GM21526 (cell line): ENCODE data around the gene SBK1.
"Not testable (repeated sequence)": the region's sequence is repeated elsewhere in the genome, so short reads cannot be mapped to it uniquely, and the experiment has no call there.

ENCODE experiments used
- ATAC-seq: cut with Tn5 transposase; IDR thresholded peaks from one replicate; pipeline ENCODE4 v1.9.1; 2021; ENCODE audit warnings: moderate library complexity; ENCODE audit not compliant: unreplicated experiment, low FRiP score

The SBK1 gene

GRCh38 chr16:28291651-28292626 is at the start of gene SBK1:
Gene SBK1, plus strand, starts transcription at chr16:28292525. Its CDS starts 24,867 bp downstream, at chr16:28317392.
- ATAC-seq = peak; percentile 85

DNA sequence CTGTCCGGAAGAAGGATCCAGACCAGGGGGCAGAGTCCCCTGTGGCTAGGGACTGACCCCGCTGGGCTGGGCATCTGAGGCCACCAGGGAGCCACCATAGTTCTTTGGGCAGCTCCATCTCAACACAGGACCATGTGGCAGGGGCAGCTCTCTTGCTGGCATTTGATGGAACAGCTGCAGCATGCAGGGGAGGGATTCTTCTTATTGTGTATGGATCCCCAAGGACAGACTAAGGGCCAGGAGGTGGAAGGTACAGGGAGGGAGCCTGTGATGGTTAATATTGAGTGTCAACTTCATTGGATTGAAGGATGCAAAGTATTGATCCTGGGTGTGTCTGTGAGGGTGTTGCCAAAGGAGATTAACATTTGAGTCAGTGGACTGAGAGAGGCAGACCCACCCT is 42.8 kb upstream of the SBK1 start:
- not testable (repeated sequence) for ATAC-seq

- no peak for ATAC-seq
These were observed 41.3 kb upstream of the SBK1 start for GRCh38 chr16:28250999-28251398.

- no peak for ATAC-seq
These were observed 38.2 kb upstream of the SBK1 start for GRCh38 chr16:28254158-28254557.

DNA sequence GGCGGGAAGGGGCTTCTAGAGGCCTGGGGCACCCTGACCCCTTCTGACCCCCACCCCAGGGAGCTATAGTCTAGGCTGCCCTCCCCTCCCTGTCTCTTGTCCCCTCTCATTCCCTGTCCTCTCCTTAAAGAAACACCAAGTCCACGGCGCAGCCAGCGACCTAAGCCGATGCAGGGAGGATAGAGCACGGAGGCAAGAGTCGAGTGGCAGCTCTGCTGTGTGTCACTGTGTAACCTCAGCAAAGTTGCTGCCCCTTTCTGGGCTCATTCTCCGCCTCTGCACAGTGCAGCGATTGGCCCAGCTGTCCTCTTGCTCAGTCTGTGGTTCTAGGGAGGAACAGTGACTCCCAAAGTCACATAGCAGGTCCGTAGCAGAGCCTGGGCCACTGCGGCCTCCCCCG is 36.5 kb upstream of the SBK1 start:
- no peak for ATAC-seq

GRCh38 chr16:28257256-28257655 is 35.1 kb upstream of the SBK1 start:
- ATAC-seq = no peak

DNA sequence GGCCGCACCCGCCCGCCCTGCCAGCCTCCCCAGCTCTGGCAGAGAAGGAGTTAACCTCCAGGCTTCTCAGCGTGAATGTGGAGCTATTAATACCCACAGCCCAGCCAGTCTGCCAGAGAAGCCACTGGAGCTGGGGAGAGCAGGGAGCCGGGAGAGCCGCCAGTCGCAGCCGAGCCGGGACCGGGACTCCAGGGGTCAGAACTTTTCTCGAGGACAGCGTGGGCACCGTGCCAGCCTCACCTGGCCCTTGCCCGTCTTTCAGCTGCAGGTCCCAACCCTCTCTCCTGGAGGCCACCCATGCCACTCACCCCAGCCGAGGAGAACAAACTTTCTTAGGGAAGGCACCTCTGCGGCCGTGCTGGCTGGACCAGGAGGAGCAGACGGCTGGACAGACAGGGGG is 33.8 kb upstream of the SBK1 start:
- ATAC-seq = no peak

- ATAC-seq = no peak
These were observed 33.1 kb upstream of the SBK1 start for GRCh38 chr16:28259091-28259780.

DNA sequence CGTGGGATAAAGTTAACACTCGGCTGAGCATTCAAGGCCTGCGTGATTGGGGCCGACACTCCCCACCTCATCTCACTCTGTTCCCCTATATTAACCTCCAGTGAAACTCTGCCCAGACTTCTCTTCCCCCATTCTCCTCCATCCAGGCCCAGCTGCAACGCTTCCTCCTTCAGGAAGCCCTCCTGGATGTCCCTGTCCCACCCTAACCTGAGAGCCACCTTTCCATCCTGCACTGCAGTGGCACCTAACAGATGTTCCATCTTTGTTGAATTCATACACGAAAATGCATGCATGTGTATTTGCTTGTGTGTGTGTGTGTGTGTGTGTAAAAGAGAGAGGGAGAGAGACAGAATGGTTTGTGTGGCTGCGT is 32.6 kb upstream of the SBK1 start:
- ATAC-seq = no peak

DNA sequence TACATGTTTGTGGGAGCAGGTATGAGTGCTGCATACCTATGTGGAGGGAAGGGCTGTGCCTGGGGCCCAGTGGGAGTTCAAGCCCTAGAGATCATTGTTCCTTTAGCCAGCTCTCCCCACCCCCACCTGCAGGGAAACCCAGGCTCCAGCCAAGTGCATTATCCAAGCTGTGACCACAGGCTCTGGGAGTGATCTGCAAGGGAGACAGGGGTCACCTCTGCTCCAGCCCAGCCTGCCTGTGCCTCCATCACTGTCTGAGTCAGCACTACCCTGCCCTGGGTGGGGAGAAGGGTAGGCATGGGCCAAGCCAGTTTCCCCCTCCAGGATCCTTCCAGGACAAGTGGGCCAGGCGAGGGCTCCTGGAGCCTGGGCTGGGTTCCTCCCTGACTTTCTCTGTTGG is 32.1 kb upstream of the SBK1 start:
- ATAC-seq = no peak

DNA sequence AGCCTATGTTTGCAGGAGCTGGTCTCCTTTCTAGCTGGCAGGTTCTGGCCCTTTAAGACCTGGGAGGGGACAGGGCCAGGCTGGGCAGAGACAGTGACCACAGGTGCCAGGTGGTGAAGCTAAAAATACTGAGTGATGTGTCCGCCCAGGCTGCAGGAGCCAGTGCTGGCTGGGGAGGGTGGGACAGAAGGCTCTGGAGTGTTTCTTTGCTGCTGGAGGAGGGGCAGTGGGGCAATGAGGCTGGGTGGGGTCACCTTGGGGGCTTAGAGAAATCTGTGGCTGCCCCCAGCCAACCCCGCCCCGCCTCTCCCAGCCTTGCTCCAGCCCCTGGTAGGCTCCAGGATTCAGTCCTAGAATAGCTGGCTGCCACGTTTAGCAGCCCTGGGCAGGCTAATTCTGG is 30.4 kb upstream of the SBK1 start:
- ATAC-seq = no peak

DNA sequence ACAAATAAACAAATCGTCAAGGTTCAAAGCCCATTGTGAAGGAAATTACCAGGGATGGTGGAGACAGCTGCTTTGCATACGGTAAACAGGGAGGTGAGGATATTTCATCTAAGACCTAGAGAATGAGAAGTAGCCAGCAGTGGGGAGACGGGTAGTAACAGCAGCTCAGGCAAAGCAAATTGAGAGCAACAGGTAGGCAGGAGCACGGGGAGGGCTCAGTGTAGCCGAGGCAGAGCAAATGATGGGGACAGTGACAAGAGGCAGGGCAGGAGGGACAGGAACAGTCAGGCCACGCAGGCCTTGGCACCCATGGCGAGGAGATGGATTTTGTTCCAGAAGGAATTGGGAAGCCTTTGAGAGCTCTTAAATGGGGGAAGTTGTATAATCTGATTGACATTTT is 29.0 kb upstream of the SBK1 start:
- ATAC-seq = no peak

DNA sequence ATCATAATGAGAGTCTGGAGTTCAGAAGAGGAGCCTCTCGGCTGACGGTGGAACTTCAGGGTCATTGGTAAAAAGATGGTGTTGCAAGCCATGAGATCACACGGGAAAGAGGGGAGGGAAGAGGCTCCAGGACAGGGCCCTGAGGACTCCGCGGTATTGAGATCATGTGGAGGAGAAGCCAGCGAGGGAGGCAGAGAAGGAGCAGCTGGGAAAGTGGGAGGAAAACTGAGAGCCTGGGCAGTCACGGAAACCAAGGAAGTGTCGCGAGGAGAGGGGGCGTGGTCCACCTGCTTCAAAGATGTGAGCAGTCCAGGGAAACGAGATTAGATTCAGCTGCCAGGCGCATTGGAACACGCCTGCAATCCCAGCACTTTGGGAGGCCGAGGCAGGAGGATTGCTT is 27.7 kb upstream of the SBK1 start:
- ATAC-seq = no peak

- ATAC-seq = no peak
These were observed 26.5 kb upstream of the SBK1 start for GRCh38 chr16:28265822-28266221.

DNA sequence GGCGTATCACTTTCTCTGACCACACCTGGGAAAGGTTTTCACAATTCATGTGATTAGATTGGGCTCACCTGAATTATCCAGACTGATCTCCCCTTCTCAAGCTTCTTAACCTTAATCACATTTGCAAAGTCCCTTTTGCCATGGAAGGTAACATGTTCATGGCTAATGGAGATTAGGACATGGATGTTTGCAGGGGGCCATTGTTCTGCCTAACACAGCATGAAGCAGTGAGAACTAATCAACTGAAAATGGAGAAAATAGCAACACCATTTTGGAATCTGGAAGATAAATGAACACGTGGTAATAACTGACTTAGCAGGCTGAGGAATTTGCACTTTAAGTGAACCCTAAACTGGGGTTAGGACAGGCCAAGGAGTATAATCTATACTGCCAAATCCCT is 25.0 kb upstream of the SBK1 start:
- ATAC-seq = no peak

- no peak for ATAC-seq
These were observed 18.8 kb upstream of the SBK1 start for GRCh38 chr16:28273511-28273910.

DNA sequence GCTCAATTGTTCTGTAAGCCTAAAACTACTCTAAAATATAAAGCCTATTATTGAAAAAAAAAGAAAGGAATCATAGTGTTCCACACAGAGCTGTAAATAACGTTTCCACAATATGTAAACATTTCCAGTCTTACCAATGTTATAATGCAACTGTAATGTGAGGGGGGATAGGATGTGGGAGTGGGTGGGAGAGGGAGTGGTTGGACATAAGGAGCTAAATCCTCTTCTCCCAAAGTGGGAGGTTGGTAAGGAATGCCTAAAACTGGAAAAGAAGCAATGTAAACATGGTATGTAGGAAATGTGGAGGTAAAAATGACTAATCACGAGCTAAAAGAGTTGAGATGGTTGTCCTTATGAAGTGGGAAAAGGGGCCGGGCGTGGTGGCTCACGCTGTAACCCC is 17.6 kb upstream of the SBK1 start:
- ATAC-seq = no peak

DNA sequence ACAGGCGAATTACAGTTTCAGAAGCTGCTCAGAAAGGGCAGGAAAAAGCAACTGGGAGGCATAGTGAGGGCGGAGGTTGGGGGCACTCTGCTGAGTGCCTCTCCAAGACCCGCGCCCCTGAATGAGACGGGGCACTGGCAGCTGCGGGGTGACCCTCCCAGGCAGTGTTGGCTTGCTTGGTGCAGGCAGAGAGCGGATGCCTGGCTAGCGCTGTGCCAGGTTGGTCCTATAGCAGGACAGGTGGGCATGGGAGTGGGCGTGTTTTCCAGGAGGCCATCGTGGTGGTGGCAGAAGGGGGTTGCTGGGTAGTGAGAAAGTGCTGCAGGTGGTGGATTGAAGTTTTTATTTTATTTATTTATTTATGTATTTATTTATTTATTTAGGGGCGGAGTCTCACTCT is 16.0 kb upstream of the SBK1 start:
- no peak for ATAC-seq

- ATAC-seq = no peak
These were observed 14.6 kb upstream of the SBK1 start for GRCh38 chr16:28277537-28278388.

- ATAC-seq = no peak
These were observed 13.3 kb upstream of the SBK1 start for GRCh38 chr16:28279006-28279405.
